ENCODE data around the gene EMC7.
"Not testable (repeated sequence)": the region's sequence is repeated elsewhere in the genome, so short reads cannot be mapped to it uniquely, and the experiment has no call there.

Gene EMC7

DNA sequence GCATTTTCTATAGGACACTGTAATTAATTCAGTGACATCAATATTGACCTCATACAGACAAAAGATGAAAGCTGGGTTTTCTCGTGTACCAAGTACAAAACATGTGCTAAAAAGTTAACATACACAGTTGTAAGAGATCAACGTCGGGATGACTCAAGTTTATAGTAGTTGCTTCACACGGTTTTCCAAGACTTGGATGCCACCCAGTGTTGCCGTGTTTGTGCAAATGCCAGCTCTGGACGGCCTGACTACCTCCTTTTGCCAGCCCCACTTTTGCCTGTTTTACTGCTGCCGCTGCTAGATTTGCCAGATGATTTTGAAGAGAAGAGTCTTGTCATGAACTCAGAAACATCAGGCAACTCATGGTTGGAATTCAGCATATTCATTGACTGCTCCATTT, 17.6 kb downstream of the EMC7 start:
- no peak for DNase-seq (ENCODE audit: low read depth)

DNA sequence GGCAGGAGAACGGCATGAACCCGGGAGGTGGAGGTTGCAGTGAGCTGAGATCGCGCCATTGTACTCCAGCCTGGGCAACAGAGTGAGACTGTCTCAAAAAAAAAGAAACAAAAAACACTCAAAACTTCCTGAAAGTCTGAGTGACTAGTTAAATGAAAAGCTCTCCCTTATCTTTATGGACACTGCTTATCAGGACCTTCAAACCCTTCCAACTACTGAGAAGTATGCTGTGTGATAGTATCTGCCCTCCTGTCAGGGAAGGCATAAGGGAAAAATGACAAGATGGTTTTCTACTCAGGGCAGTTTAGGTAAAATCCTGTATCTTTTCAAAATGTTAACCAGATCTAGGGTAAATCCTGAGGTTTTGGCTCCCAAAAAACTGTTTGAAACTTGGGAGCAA, 21.8 kb downstream of the EMC7 start:
- DNase-seq (ENCODE audit: low read depth) = no peak

DNA sequence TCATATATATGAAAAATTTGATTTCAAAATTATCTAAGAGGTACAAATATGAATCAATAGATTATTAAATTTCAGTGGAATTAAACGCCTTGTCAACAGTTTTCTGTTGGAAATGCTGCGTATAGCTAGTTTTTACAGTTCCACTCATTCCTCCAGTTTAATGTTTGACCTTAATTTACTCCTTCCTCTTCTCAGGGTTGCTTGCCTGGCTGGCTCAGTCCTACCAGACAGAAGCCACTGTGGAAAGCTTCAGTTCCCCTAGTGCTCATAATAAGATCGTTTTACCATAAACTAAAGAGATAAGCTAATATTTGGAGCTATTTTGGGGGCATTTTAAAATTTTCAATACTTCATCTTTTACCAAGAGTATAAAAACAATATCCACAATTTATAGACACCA, 22.8 kb downstream of the EMC7 start:
- no peak for DNase-seq (ENCODE audit: low read depth)

DNA sequence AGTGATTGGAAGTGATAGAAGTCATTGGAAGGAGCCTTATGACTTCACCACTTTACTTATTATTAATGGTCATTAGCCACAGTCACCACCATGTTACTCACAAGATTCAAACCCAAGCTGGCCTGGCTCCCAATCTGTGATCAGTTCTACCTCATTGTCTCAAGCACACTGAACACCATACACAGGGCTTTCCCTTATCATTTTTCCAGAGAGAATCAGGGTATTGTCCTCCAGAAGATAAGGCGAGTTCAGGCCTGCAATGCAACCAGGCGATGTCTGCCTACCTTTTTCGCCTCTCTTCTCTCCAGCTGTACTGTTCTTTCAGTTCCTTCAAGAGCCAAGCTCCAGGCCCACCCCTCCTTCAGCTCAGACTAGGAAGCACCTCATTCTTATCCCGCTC, 24.9 kb downstream of the EMC7 start:
- no peak for DNase-seq (ENCODE audit: low read depth)

DNA sequence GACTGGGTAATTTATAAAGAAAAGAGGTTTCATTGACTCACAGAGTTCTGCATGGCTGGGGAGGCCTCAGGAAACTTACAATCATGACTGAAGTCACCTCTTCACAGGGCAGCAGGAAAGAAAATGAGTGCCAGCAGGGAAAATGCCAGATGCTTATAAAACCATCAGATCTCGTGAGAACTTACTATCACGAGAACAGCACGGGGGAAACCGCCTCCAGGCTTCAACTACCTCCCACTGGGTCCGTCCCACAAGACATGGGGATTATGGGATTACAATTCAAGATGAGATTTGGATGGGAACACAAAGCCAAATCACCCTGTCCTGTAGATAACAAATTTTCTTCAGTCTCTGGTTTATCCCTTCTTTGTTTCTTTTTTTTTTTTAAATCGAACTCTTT, 31.7 kb downstream of the EMC7 start:
- DNase-seq (ENCODE audit: low read depth) = no peak

DNA sequence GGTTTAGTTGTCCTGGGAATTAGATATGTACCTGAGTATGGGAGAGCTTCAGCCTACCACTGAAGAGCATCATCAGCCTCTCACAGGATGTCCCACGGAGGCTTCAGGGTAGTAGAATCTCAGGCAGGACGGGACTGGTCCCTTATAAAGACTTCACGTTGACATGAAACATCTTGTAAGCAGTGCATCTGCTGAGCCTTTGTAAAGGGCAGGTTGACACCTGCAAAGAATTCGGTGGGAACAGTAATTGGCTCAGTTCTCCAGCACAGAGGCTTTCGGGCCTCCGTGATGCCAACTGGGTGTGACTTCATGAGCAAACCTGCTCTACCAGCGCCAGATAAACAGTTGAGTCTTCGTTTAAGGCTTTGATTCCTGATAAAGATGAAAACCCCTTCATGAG, 35.7 kb downstream of the EMC7 start:
- DNase-seq (ENCODE audit: low read depth) = no peak

DNA sequence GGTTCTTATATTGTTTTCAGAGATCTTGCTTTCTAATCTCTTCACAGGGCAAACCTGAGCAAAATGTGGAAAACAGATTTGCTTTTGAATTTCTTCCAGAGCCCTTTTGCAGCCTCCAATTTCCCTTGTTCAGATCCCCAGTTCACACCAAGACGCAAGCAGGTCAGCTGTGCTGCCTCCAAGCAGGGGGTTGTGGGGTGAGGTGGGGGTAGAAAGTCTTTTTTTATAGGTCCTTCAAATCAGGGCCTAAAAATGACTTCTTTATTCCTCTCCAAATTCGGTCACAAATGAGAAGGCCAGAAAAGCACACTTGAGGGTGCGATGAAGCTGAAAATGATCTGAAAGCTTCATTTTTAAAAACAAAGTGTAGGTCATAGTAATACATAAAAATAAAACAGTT, 36.4 kb downstream of the EMC7 start:
- no peak for DNase-seq (ENCODE audit: low read depth)

DNA sequence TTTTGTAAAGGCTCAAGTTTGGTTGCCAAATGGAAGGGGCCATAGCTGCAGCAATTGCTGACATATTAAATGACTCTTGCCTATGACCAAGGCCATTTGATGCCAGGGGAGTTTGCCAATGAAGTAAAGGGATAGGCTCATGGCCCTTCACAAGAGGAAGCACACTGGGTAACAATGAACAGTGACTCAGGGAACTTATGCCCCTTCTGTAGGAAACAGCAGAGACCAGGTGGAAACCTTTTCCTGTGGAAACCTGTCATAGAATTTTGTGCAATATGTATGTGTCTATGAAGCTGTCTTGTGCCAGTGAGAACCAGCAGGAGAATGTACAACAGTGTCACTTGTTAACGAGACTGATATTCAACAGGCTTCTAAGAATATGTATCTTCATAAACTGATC, 37.2 kb downstream of the EMC7 start:
- no peak for DNase-seq (ENCODE audit: low read depth)

DNA sequence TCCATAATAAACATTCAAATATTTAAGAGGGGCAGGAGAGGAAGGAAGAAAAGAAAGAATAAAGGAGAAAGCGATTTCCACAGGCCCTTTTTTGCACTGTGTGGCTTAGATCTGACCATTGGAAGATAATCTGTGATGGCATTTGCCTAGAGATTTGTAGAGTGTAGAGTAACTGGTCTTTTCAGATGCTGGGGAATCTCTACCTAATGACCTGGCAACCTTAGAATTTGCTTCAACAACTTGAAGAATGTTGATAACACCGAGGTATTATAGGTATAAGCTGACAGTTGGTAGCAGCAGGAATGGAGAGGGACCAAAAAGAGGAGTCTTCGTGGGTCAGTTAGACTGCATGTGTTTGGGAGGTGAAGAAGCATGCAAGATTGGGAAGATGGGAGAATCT, 41.7 kb downstream of the EMC7 start:
- DNase-seq (ENCODE audit: low read depth) = no peak

DNA sequence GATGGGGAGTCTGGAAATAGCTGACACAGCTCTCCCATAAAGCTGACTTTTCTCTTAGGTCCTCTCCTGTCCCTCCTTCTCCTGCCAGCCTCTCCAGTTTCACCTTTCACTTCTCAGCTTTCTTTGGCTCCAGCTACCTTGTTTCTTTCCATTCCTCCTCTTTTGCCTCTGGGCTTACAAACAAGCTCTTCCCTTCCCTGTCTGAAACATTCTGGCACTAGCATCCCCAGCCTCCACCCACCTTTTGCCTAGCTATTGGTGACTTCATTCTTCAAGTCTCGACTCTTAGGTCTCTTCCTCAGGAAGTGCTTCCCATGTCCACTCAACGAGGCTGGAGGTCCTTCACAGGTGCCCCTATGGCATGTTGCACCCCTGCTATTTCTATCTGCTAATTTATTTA, 42.2 kb downstream of the EMC7 start:
- no peak for DNase-seq (ENCODE audit: low read depth)

DNA sequence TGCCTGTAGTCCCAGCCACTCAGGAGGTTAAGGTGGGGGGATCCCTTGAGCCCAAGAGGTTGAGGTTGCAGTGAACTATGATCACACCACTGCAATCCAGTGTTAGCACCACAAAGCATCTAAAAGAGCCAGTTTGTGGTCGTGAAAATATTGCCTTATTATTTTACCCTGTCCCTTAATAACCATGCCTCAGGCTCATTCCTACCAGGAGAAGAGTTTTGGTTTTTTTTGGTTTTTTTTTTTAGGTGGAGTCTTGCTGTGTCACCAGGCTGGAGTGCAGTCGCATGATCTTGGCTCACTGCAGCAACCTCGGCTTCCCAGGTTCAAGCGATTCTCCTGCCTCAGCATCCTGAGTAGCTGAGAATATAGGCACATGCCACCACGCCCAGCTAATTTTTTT, 44.8 kb downstream of the EMC7 start:
- no peak for DNase-seq (ENCODE audit: low read depth)

DNA sequence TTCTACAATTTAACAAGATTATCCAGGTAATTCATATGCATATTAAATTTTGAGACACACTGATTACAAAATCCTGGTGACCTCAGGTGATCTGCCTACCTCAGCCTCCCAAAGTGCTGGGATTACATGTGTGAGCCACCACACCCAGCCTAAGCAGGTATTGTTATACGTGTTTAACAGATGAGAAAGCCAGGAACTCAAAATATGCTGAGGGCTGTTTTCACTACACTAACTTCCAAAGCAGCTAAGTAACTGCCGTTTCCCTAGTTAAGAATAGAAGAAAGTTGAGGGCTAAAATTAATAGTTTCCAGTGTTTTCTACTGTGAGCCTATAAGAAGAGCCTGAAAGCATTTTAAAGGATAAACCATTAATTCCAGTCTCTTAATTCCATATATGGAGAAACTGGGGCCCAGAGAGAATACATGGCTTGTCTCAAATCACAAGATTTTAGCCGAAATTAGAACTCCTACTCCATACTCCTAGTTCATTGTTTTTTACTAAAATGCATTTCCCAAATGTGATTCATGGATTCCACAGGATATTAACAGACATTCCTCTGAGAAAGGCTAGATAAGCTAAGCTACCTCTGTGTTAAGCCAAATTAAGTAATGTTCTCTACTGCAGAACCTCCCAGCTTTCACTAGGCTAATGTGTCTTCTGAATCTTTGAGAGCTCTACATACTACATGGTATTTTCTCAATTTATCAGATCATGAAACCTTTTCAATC, 45.6 kb downstream of the EMC7 start:
- DNase-seq (ENCODE audit: low read depth) = no peak

DNA sequence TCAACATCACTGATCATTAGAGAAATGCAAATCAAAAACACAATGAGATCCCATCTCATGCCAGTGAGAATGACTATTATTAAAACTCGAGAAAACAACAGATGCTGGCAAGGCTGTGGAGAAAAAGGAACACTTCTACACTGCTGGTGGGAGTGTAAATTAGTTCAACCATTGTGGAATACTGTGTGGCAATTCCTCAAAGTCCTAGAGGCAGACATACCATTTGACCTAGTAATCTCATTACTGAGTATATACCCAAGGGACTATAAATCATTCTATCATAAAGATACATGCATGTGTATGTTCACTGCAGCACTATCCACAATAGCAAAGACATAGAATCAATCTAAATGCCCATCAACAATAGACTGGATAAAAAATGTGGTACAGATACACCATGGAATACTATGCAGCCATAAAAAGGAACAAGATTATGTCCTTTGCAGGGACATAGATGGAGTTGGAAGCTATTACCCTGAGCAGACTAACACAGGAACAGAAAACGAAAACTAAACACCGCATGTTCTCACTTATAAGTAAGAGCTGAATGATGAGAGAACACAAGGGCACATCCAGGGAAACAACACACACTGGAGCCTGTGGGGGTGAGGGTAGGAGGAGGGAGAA, 47.5 kb downstream of the EMC7 start:
- DNase-seq (ENCODE audit: low read depth) = no peak

DNA sequence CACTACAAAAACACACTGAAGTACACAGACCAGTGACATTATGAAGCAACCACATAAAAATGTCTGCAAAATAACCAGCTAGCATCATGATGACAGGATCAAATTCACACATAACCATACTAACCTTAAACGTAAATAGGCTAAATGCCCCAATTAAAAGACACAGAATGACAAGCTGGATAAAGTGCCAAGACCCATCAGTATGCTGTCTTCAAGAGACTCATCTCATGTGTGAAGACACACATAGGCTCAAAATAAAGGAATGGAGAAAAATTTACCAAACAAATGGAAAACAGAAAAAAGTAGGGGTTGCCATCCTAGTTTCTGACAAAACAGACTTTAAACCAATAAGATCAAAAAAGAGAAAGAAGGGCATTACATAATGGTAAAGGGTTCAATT, 51.3 kb downstream of the EMC7 start:
- not testable (repeated sequence) for DNase-seq (ENCODE audit: low read depth)

DNA sequence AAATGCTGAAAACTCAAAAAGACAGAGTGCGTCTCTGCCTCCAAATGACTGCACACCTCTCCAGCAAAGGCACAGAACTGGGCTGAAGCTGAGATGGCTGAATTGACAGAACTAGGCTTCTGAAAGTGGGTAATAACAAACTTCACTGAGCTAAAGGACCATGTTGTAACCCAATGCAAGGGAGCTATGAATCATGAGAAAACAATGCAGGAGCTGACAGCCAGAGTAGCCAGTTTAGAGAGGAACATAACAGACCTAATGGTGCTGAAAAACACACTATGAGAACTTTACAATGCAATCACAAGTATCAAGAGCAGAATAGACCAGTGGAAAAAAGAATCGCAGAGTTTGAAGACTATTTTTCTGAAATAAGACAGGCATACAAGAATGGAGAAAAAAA, 52.5 kb downstream of the EMC7 start:
- no peak for DNase-seq (ENCODE audit: low read depth)

DNA sequence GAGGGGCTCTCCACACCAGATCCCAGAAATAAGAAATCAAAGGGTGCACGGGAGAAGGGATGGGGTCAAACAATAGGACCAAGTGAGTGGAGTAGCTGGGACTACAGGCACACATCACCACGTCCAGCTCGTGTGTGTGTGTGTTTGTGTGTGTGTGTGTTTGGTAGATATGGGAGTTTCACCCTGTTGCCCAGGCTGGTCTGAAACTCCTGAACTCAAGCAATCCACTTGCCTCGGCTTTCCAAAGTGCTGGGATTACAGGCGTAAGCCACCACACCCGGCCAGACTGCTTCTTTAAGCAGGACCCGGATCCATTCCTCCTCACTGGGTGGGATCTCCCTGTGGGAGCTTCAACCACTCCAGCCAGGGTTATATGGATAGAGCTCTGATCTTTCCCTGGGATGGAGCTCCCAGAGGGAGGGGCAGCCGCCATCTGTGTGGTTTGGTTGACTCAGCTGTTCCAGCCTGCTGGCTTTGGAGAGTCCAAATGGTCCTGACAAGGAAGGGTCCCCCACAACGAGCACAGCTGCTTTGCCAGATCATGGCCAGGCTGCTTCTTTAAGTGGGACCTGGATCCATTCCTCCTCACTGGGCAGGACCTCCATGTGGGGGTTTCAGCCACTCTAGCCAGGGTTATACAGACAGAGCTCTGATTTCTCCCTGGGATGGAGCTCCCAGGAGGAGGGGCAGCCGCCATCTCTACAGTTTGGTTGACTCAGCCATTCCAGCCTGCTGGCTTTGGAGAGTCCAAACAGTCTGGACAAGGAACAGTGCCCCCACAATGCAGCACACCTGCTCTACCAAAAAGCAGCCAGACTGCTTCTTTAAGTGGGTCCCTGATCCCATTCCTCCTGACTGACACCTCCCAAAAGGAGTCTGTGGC, 53.5 kb downstream of the EMC7 start:
- DNase-seq (ENCODE audit: low read depth) = no peak

DNA sequence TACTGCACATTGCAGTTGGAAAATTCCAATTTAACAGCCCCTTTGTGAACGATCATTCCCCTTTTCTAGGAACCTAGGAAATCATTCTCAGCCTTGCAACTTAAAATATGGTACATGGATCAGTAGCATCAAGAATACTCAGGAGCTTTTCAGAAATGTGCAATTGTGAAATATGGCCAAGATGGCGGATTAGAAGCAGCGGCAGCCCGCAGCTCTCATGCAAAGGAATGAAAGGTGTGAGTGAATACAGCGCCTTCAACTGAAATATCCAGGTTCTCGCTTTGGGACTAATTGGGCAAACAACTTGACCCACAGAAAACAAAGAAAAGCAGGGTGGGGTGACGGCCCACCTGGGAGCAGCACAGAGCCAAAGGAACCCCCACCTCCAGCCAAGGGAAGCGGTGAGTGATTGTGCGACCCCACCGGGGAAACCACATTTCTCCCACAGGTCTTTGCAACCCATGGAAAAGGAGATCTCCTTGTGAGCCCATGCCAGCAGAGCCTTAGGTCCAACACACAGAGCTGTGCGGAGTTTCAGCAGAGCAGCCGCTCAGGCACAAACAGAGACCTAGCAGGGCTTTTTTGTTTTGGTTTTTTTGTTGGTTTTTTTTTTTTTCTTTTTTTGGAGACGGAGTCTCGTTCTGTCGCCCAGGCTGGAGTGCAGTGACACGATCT, 55.1 kb downstream of the EMC7 start:
- no peak for DNase-seq (ENCODE audit: low read depth)

DNA sequence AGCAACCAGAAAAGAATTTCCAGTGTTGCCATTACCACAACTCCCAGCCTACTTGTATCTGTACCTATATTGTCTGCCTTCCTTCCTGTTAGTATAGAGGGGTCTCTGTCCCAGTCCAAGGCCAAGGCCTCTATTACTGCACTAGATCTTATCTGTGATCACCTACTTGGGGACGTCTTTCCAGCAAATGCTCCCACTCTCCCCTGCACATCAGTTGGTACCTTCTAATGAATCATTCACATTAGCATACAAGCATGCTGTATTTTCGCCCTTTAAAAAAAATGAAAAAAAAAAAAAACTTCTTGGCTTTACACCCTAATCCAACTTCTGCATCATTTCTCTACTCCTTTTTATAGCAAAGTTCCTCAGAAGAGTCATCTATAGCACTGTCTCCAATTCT, 57.8 kb downstream of the EMC7 start:
- DNase-seq (ENCODE audit: low read depth) = no peak

DNA sequence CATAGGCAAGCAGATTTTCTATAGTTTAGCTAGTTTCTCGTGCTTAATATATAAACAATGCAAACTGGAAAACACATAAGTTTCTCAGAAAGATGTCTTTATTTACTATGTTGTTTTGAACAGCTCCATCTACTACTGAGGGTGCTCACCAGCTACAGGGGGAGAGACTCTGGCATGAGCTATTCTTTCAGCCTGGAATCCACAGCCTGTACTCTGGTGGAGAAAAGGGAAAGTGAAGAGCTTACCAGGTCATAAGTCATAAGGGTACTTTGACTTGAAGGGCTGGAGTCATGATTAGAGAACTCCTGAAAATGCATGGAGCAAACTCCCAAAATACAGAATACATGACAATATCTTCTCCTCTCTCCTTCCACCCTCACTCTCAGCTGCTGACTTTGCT, 58.3 kb downstream of the EMC7 start:
- no peak for DNase-seq (ENCODE audit: low read depth)

DNA sequence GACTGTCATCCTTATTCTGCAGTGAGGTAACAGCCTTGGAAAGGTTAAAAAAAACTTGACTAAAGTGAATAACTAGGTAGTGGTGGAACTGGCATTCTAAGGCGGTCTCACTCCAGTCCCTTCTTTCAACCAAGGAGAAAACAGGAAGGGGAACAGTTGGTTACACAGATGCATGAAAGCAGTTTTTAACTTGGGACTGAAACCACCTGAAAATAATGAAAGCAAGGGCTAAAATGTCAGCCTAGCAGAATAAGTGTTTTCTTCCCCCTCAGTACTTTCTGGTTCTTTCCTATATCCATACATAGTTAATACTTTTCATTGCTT, 61.9 kb downstream of the EMC7 start:
- no peak for DNase-seq (ENCODE audit: low read depth)

DNA sequence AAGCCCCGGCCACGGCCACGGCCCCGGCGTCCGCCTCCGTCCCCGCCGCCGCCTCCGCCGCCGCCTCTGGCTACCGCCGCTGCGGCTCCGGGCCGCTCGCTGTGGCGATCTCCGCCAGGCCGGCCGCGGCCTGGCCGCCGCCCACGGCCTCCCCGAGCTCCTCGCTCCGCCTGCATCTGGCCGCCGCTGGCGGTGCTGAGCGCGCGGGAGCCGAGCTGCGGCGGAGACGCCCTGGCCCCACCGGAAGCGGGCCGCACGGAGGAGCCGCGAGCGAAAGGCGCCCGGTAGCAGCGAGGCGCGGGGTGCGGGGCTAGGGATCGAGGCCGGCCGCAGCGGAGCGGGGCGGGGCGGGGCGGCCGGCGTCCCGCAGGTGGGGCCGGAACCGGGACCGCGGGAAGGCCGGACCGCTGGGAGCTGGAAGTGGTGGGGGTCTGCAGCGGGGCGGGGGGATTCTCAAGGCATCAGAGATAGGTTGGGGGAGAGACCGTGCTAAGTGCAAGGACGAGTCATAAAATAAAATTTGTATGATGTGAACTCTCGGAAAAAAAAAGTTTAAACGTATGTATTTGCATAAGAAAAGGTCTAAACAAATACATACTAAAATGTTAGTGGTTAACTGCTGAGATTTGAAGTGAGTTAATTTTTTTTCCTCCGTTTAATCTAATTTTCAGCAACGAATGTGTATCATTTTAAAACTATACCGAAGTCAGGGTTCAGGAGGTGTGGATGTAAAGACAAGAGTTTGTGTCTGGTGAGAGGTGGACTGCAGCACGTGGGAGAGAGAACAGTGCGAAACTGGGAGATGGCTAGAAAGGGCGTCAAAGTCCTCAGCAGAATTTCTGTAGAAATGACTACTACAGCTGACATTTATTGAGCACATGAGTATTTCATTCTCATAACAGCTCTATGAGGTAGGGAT, 62.5 kb downstream of the EMC7 start, which contains the start of gene AVEN:
Gene AVEN, minus strand, starts transcription at position 334 of the 919 bp plus-strand sequence. Its CDS starts 158 bp downstream, at position 176.
- no peak for DNase-seq (ENCODE audit: low read depth)

Measured in stimulated activated CD8-positive, alpha-beta memory T cell treated with anti-CD3 and anti-CD28 coated beads, Interleukin-7, amount 100 ng/mL, for 24 hours (primary cell).